Trophoblast cell (in vitro differentiated cells and primary cell): ENCODE data around the gene TCAF1.

Experiments used
- DNase-seq, 2 donors: peaks; one replicate each; pipeline ENCODE4 v3.0.0-alpha.2; 2016
- H2AFZ ChIP-seq: 2 replicates; pipeline ENCODE4 v1.6.1; 2013; ENCODE audit warnings: low read length, moderate library complexity, mild to moderate bottlenecking; ENCODE audit not compliant: insufficient read depth, poor library complexity
- H2AK5ac ChIP-seq: 2 replicates; pipeline ENCODE4 v1.6.1; 2013; ENCODE audit warnings: mild to moderate bottlenecking, low read length
- H2BK120ac ChIP-seq: 2 replicates; pipeline ENCODE4 v1.6.1; 2013; ENCODE audit warnings: low read length, mild to moderate bottlenecking, moderate library complexity; ENCODE audit not compliant: insufficient read depth, poor library complexity
- H2BK12ac ChIP-seq: 2 replicates; pipeline ENCODE4 v1.6.1; 2013; ENCODE audit warnings: mild to moderate bottlenecking, low read length, moderate library complexity
- H2BK5ac ChIP-seq: 2 replicates; pipeline ENCODE4 v1.6.1; 2013; ENCODE audit warnings: low read length, low read depth, moderate library complexity, mild to moderate bottlenecking; ENCODE audit not compliant: poor library complexity
- H3K14ac ChIP-seq: 2 replicates; pipeline ENCODE4 v1.6.1; 2013; ENCODE audit warnings: mild to moderate bottlenecking, low read length
- H3K18ac ChIP-seq: 2 replicates; pipeline ENCODE4 v1.6.1; 2013; ENCODE audit warnings: mild to moderate bottlenecking, low read length
- H3K23ac ChIP-seq: 2 replicates; pipeline ENCODE4 v1.6.1; 2013; ENCODE audit warnings: low read length
- H3K27ac ChIP-seq: 2 replicates; pipeline ENCODE4 v1.5.1; 2013; ENCODE audit warnings: low read depth, mild to moderate bottlenecking, inconsistent platforms, low read length, moderate library complexity
- H3K27me3 ChIP-seq: 2 replicates; pipeline ENCODE4 v1.6.1; 2013; ENCODE audit warnings: inconsistent platforms, mild to moderate bottlenecking, low read length, moderate library complexity; ENCODE audit not compliant: insufficient read depth
- H3K36me3 ChIP-seq, 2 experiments: 1 replicate in 1 of 2; 2 replicates in 1 of 2; pipeline ENCODE4 v1.6.1; 2013; ENCODE audit warnings: low read length in 2 of 2, mild to moderate bottlenecking in 2 of 2, moderate library complexity in 1 of 2; ENCODE audit not compliant: insufficient read depth in 2 of 2, control insufficient read depth in 1 of 2
- H3K4ac ChIP-seq: 2 replicates; pipeline ENCODE4 v1.6.1; 2013; ENCODE audit warnings: low read depth, mild to moderate bottlenecking, low read length, moderate library complexity
- H3K4me1 ChIP-seq, 2 experiments: 1 replicate in 1 of 2; 2 replicates in 1 of 2; pipeline ENCODE4 v1.6.1; 2013; ENCODE audit warnings: low read length in 2 of 2, mild to moderate bottlenecking in 2 of 2, moderate library complexity in 1 of 2; ENCODE audit not compliant: insufficient read depth in 2 of 2, control insufficient read depth in 1 of 2
- H3K4me2 ChIP-seq: 2 replicates; pipeline ENCODE4 v1.6.1; 2013; ENCODE audit warnings: inconsistent platforms, mild to moderate bottlenecking, low read length, moderate library complexity
- H3K4me3 ChIP-seq: 2 replicates; pipeline ENCODE4 v1.5.1; 2013; ENCODE audit warnings: mild to moderate bottlenecking, low read depth, low read length, inconsistent platforms
- H3K79me1 ChIP-seq: one replicate; pipeline ENCODE4 v1.6.1; 2013; ENCODE audit warnings: low read length
- H3K79me2 ChIP-seq: 2 replicates; pipeline ENCODE4 v1.6.1; 2013; ENCODE audit warnings: low read length, mild to moderate bottlenecking; ENCODE audit not compliant: control insufficient read depth, insufficient read depth, poor library complexity
- H3K9ac ChIP-seq: 2 replicates; pipeline ENCODE4 v1.6.1; 2013; ENCODE audit warnings: mild to moderate bottlenecking, low read length
- H3K9me3 ChIP-seq: 2 replicates; pipeline ENCODE4 v1.6.1; 2013; ENCODE audit warnings: low read depth, mild to moderate bottlenecking, control low read depth, inconsistent platforms, low read length; ENCODE audit not compliant: insufficient read depth
- H4K12ac ChIP-seq: 2 replicates; pipeline ENCODE4 v1.6.1; 2013; ENCODE audit warnings: low read depth, mild to moderate bottlenecking, low read length, moderate library complexity
- H4K8ac ChIP-seq: 2 replicates; pipeline ENCODE4 v1.6.1; 2013; ENCODE audit warnings: low read depth, mild to moderate bottlenecking, low read length, moderate library complexity
- H4K91ac ChIP-seq: one replicate; pipeline ENCODE4 v1.6.1; 2013; ENCODE audit warnings: low read depth, mild to moderate bottlenecking, low read length, moderate library complexity
- WGBS: extraction: QIAGEN DNeasy Blood & Tissue Kit; methylation state at CpG from one replicate; pipeline ENCODE4 v1.1.7; 2013; ENCODE audit warnings: missing lambda C conversion rate; ENCODE audit not compliant: insufficient read length, insufficient coverage; ENCODE audit errors: extremely low coverage; 5-methylcytosine and 5-hydroxymethylcytosine counted together

The TCAF1 gene

DNA sequence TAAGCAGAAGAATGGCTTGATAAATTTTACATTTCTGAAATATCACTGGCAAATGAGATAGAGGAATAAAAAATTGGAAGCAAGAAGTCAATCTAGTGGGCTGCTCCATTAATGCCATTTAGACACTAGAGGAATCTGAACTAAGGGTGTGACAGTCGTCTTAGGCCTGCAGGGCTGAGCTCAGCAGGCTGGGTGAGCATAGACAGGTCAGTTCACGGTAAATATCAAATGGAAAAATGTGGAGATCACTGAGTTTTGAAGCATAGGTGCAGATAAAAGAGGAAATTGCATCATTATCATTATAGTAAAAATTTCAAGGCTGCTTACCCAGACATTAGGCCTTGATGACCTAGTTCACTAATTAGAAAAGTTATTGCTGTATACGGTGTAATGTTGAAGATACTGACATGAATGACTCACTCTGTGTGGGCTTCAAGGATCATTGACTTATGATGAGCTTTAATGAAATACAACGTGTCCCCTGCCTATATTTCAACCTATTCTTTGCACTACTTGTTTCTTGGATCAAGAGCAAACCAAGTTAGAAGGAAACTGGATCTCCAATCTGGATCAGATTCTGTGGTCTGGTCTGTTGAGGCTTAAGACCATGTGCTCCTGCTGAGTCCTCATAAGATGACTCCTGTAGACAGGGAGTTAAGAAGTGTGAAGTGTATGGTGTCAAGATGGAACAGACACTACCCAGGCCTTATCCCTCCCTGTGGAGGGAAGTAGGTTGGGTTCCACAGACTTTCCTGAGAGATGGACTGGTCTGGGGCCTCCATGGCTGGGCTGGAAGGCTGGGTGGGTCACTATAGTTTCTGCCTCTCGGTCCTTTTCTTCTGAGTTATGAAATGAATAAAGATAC is 36.6 kb upstream of the TCAF1 start:
- Histone ChIP-seq H3K4me1 (no peaks in the 10 kb centered on the region), H2AK5ac (no peak overlapping the region), H3K4me2 (no peak overlapping the region), H3K9me3 (no peaks in the 10 kb centered on the region), H2AFZ (no peak overlapping the region), H3K14ac (no peak overlapping the region), H3K79me2 (no peaks in the 10 kb centered on the region), H3K9ac (no peak overlapping the region), H2BK5ac (no peak overlapping the region), H3K27me3 (no peaks in the 10 kb centered on the region), H3K36me3 (no peaks in the 10 kb centered on the region), H3K27ac (no peak overlapping the region), H4K8ac (no peak overlapping the region), H2BK12ac (no peak overlapping the region), H2BK120ac (no peak overlapping the region), H4K12ac (no peak overlapping the region), H3K4ac (no peak overlapping the region), H3K23ac (no peak overlapping the region), H3K18ac (no peak overlapping the region), H4K91ac (no peak overlapping the region), H3K4me3 (no peak overlapping the region), H3K79me1 (no peaks in the 10 kb centered on the region)
- DNase-seq, result no peak
- WGBS, result no CpG with 5 or more reads among the region's 5 CpGs

- no peak overlapping the region for H2BK120ac ChIP-seq
- no peaks in the 10 kb centered on the region for H3K79me1 ChIP-seq
- H3K4me1 ChIP-seq, result no peaks in the 10 kb centered on the region
- no peak overlapping the region for H3K4ac ChIP-seq
- no peaks in the 10 kb centered on the region for H3K27me3 ChIP-seq
- no peak overlapping the region for H3K23ac ChIP-seq
- H3K4me3 ChIP-seq, result no peak overlapping the region
- no peaks in the 10 kb centered on the region for H3K9me3 ChIP-seq
- no peak overlapping the region for H4K91ac ChIP-seq
- no peak overlapping the region for H3K14ac ChIP-seq
- H3K4me2 ChIP-seq, result no peak overlapping the region
- no peaks in the 10 kb centered on the region for H3K79me2 ChIP-seq
- H3K36me3 ChIP-seq, result no peaks in the 10 kb centered on the region
- no peak overlapping the region for H3K18ac ChIP-seq
- WGBS, result no CpG with 5 or more reads among the region's 4 CpGs
- H2BK5ac ChIP-seq, result no peak overlapping the region
- H2BK12ac ChIP-seq, result no peak overlapping the region
- no peak overlapping the region for H4K12ac ChIP-seq
- H3K27ac ChIP-seq, result no peak overlapping the region
- DNase-seq, result peak; percentile 13 to 46
- no peak overlapping the region for H2AK5ac ChIP-seq
- H2AFZ ChIP-seq, result no peak overlapping the region
- no peak overlapping the region for H3K9ac ChIP-seq
- H4K8ac ChIP-seq, result no peak overlapping the region
These were observed 34.4 kb upstream of the TCAF1 start for GRCh38 chr7:143936087-143937009.

DNA sequence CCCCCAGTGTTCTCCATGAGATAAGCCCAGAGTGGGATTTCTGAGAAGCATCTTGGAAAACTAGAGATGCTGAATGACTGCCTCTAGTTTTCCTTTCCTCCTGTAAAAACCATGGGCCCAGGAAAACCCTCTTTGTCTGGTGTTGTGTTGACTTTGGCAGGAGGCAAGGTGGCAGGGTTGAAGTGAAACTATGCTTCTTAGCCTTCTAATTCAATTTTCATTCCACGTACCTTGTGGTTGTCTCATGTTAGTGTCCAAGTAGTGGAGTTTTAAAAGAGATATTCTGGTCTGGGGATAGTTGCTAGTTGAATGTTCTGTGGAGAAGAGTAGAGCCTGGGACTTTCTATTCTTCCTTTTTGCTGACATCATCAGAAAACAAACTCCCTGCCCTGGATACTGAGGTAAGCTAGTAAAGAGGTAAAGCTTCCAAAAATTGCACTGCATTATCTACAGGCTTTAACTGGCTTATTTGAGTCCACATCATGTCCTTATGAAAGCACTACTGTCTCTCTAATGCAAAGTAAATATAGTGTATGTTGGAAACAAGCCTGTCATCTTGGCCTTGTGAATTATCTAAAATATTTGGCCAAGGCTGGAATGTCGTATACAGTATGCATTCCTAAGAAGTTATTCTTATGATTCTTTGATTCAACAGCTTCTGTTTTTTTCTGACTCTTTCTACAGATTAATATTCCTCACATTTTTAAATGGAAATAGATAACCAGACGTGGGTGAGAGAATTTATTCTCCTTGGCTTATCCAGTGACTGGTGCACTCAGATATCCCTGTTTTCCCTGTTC is 32.8 kb upstream of the TCAF1 start, which contains the start of gene OR2F2:
OR2F2 (plus strand) TSS at position 708 of the 800 bp plus-strand sequence; CDS start at position 708, 0 bp downstream.
- no CpG with 5 or more reads among the region's 3 CpGs for WGBS
- Histone ChIP-seq H4K12ac (no peak within 1 kb of the TSS), H2BK120ac (no peak within 1 kb of the TSS), H3K23ac (no peak within 1 kb of the TSS), H4K91ac (no peak within 1 kb of the TSS), H3K9me3 (no peaks in the 10 kb centered on the region), H2BK12ac (no peak within 1 kb of the TSS), H3K4me1 (no peaks in the 10 kb centered on the region), H3K4ac (no peak within 1 kb of the TSS), H3K27ac (no peak within 1 kb of the TSS), H2BK5ac (no peak within 1 kb of the TSS), H3K36me3 (no peaks in the 10 kb centered on the region), H3K79me2 (no peaks in the 10 kb centered on the region), H2AK5ac (no peak within 1 kb of the TSS), H3K27me3 (no peaks in the 10 kb centered on the region), H3K79me1 (no peaks in the 10 kb centered on the region), H4K8ac (no peak within 1 kb of the TSS), H3K4me3 (no peak within 1 kb of the TSS), H3K18ac (no peak within 1 kb of the TSS), H3K14ac (no peak within 1 kb of the TSS), H2AFZ (no peak within 1 kb of the TSS), H3K9ac (no peak within 1 kb of the TSS), H3K4me2 (no peak within 1 kb of the TSS)
- peak in 1 of 2 donors; percentile 71 for DNase-seq

GRCh38 chr7:143931739-143932138 is 29.8 kb upstream of the TCAF1 start:
- no peak overlapping the region for H2AK5ac ChIP-seq
- H2BK120ac ChIP-seq, result no peak overlapping the region
- H4K91ac ChIP-seq, result no peak overlapping the region
- H3K4ac ChIP-seq, result no peak overlapping the region
- no peak overlapping the region for H3K27ac ChIP-seq
- H3K23ac ChIP-seq, result no peak overlapping the region
- H3K79me1 ChIP-seq, result no peaks in the 10 kb centered on the region
- H3K36me3 ChIP-seq, result no peaks in the 10 kb centered on the region
- H2BK5ac ChIP-seq, result no peak overlapping the region
- no peak overlapping the region for H4K8ac ChIP-seq
- H3K79me2 ChIP-seq, result no peaks in the 10 kb centered on the region
- H3K14ac ChIP-seq, result no peak overlapping the region
- H4K12ac ChIP-seq, result no peak overlapping the region
- no peaks in the 10 kb centered on the region for H3K4me1 ChIP-seq
- no peak overlapping the region for H2BK12ac ChIP-seq
- no peak overlapping the region for H3K18ac ChIP-seq
- H3K4me3 ChIP-seq, result no peak overlapping the region
- H3K9me3 ChIP-seq, result no peaks in the 10 kb centered on the region
- H2AFZ ChIP-seq, result no peak overlapping the region
- H3K4me2 ChIP-seq, result no peak overlapping the region
- H3K9ac ChIP-seq, result no peak overlapping the region
- DNase-seq, result no peak
- no peaks in the 10 kb centered on the region for H3K27me3 ChIP-seq
